GM19467 (cell line): ENCODE measurements around the gene MPDZ.

Source experiments
- ATAC-seq: cut with Tn5 transposase; IDR thresholded peaks from one replicate; pipeline ENCODE4 v1.9.1; 2021; ENCODE audit warnings: mild to moderate bottlenecking, moderate library complexity; ENCODE audit not compliant: unreplicated experiment

Gene MPDZ

DNA sequence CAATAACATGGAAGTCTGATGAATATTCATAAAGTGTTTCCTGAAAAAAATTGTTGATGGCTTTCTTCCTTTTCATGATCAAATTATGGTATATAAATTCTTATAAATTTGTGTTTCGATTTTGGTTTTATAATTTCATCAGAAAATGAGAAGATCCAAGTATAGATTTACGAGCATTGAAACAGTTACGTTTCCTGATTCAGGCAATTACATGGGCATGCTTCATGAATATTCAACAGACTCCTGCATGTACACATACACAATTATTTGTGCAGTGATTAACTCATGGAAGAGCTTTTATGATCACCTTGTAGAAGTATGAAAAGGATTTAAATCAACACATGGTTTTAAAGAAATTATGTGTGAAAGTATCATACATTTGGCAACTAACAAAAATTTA, 136.7 kb downstream of the MPDZ start:
- ATAC-seq: no peak

DNA sequence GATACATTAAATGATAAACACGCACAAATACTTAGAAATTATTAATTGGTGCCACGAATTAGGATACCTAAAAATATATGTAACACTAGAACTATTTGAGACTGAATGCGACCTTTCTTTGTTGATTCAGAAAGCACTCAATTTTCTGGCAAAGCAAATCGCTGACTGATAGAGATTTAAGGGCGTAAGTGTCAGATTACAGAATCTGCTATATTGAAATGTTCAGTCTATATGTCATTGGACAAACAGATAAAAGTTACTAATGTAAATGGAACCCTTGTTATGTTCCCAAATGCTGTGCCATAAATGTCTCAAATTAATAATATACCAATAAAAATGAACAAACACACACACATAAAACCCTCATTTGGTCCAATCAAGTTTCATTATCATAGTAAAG, 137.9 kb downstream of the MPDZ start:
- ATAC-seq: no peak

DNA sequence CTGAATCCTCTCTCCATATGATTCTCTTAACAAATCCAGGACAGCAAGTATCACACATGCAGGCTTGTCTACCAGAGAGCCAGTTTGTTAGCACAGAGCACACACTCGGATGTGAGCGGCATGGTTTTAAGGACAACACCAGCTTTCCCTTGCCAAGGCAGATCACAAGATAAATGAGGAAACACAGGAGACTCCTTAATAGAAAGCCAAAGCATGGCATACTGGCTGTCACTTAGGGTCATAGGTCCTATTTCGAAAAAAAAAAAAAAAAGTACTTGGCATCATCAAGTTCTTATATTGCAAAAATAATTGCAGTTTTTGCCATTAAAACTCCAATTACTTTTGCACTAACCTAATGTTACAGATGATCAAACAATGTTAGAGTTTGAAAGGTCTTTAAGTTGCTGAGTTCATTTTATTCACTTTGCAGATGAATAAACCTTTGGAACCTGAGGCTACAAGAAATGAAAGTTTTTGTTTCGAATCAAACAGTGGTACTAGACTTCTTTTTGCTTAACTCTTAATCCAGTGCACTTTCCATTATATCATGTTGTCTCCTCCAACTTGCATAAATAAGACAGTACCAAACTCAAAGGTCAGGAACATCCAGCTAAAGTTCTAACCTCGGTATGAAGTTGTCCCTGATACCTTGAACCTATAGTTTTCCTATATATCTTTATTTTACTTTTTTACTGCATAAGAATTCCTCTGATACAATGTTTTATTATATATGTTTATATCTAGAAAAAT, 138.5 kb downstream of the MPDZ start:
- no peak for ATAC-seq

DNA sequence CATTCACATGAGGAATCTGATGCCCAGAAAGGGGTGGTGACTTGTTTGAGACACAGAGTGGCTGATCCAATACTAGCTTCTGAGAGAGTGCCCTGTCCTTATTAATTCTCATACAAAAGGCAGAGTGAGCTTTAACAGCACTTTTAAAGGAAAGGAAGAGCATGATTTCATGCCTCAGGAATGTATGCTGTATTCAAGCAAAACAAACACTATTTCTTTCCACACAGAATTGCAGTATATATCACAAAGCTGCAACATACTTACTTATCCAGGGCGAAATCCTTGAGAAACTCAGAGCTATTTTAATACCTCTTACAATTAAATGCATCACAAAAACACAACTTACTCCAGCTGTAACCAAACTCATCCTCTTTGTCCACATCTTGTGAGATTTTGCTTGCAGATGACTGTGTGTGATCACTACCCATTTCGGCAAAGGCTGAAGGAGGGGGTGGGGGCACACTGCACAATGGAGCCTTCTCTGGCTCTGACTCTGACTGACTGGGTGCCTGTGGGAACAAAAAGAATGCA, 139.8 kb downstream of the MPDZ start:
- no peak for ATAC-seq

DNA sequence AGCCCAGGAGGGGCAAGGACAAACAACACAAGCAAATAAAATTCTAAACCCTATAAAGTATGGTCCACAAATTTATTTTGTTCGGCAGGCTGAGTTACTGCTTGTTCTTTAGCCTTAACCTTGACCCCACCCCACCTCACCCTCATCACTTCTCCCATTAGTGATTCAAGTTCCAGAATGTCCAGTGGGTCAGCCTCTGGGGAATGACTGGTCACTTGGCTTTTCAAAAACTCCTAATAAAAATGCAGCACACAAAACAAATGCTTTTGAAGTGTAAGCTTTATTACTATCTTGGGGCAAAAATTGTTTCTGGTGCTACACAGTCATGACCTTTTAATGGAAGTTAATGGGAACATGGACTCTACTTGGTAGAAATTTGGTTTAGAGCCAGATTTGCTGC, 142.1 kb downstream of the MPDZ start:
- no peak for ATAC-seq

DNA sequence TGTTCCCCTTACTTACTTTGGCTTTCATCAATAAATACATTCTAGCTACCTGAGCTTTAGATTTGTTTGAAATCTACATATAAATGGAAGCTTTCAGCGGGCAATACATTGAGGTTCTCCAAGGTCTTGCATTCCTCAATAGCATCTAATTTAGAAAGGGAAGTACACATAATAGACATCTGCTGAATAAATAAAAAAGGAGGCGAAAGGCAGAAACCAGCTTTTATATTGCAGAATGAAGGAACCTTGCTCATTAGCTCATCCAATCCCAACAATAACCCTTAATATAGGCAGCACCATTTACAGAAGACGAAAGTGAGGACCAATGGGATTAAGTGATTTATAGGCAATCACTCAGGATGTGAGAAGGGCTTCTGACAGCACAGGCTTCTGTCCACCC, 147.5 kb downstream of the MPDZ start:
- no peak for ATAC-seq

DNA sequence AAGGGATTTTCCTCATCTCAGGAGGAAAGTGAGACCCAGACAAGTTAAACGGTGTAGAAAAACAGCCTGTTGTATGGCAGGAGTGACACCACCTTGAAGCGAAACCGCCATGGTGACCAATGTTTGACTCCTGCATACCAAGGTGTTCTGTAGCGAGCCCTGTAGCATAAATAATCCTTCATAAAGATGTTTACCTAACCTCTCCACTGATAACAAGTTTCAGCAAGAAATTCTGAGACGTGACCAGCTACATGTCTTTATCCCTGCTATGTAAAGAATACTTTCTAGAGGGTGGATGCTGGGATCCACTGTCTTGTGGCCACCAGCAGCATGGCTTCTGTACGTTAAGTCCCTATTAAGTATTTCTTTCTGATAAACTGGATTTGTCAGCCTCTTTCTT, 148.1 kb downstream of the MPDZ start:
- no peak for ATAC-seq

DNA sequence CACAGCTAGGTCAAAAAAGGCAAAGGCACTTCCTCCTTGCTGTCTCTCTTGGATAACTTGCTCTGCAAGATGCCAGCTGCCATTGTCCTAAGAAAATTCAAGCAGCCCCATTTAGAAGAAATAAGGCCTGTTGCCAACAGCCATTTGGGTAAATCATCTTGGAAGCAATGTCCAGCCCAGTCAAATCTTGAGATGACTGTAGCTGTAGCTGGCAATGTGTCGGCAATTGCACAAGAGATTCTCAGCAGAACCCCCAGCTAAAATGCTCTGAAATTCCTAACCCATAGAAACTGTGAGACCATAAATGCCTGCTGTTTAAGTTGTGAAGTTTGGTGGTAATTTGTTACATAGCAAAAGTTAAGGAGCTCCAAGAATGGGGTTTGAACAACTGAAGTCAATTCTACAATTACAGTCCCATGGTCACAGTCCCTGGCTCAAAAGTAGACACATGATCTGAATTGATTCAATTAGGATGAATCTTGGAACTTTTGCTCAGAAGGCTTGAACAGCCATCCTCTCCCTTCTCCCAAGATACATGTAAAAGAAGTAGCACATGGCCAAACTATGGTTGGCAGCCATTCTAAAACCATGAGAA, 151.1 kb downstream of the MPDZ start:
- no peak for ATAC-seq

DNA sequence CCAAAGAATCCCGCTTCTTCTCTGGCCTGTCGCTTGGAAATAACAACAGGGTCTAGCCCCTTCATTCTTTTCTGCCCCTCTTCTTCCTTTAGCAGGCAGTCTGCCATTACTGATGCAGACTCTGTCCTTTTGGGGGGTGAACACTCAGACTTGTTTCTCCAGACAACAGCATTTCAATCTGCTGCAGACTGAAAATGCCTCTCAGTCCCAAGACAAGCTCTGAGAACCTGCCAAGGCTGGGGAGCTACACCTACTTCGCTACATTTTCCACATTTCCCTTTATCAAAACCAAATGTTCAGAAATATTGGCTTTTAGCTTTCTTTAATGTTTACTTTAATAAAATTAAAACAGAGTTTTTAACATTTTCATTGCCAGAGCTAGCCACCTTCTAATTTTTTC, 152.4 kb downstream of the MPDZ start:
- ATAC-seq: no peak

DNA sequence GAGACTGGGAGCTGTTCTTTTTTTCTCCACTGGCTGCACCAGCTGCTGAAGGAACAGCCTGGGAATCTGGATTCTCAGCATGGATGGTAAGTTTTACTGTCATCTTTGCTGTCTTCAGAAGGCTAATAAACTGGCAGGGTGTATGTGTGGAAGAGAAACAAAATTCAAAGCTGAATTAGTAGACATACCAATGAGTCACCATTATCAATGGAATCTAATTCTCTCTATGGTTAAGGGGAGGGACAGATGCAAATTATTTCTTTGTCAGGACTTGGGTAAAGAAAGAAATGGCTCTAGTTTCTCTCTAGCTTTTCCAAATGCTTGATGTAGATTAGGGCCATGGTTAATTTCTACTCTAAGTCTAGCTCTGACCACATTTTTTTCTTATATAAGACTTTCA, 154.2 kb downstream of the MPDZ start:
- no peak for ATAC-seq

DNA sequence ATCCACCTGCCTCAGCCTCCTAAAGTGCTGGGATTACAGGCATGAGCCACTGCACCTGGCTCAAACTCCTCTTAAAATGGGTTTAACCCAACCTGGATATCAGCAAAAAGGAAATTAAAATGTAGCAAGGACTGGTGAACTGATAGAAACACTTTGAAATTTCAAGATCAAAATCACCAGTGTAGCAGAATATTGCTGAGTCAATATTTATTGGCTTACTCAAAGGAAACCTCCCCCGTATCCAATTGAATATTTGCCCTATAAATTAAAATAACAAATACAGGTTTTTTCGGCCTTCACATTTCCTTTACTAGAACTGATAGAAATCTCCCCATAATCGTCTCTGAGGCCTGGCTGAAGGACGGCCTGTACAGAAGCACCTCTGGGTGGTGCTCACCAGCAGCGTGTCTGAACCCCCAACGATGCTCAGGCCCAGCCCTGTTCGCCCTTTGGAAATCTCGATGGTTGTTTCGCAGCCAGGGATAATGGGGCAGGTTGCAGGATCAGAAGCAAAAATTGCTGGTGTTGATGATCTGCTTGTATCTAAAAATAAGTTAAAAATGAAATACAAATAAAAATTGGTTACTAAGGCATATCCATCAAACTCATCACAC, 156.6 kb downstream of the MPDZ start:
- ATAC-seq: no peak

DNA sequence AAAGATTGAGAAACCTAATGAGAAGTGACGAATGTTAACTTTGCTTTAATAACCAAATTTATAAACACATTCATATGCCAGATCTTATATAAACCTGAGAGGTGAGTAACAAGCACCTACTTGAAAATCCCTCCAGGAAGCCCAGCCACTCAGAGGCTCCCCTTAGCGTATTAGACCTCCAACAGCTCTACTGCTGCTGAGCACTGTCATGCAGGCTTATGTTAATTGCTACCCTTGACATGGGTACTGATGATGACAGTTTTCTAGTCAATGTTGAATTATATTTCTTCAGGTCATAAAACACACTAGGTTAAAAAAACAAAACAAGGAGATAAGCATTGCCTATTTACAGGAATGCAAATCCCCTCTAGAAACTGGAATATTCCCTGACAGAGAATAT, 161.2 kb downstream of the MPDZ start:
- ATAC-seq: no peak

DNA sequence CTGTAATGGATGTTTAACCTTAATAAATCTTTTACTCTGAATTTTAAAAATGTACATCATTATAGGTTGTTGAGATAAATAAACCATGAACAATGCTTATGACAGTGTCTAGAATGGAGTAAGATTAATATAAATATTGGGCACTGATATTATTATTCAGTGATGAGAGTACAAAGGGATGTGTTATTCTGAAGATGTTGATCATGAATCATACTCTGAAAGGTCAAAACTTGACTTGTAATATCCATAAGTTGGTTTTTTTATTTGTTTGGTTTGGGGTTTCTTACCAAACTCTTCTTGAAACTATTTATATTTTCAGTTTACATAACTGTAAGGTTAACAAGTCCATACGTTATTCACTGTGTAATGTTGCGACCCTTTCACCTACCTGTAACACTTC, 163.2 kb downstream of the MPDZ start:
- no peak for ATAC-seq

DNA sequence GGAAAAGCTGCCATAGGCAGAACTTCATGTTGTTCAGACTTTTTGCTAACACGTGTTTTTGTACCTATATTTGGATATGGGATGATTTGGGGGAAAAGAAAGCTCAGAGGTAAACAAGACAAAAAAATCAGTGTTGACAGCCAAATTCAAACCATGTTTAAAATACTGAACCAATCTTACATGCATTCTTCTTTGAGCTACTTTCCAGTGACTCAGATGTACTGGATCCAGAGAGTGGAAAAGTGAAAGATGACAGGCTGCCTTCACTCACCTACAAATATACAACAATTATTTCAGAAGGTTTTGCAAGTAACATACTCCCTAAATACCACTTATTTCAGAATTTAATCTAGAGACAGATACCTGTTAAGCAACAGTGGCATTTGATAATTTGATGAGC, 165.7 kb downstream of the MPDZ start:
- ATAC-seq: no peak

DNA sequence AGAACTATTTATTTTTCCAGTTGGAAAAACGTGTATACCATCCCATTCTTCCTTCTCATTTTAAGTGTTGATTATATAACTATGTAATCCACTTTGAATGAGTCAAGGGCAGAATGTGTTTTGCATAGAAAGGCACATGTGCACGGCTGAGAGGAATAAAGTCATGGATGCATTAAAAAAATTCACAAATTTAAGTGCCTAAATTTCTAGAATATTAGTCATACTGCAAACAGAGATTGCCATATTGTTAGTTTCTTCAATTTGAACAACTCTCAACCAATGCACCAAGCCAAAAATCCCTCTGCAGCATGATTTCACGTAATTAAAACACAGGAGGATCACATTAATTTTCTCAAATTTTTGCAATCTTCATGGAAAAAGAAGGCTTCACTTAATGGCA, 166.3 kb downstream of the MPDZ start:
- no peak for ATAC-seq

DNA sequence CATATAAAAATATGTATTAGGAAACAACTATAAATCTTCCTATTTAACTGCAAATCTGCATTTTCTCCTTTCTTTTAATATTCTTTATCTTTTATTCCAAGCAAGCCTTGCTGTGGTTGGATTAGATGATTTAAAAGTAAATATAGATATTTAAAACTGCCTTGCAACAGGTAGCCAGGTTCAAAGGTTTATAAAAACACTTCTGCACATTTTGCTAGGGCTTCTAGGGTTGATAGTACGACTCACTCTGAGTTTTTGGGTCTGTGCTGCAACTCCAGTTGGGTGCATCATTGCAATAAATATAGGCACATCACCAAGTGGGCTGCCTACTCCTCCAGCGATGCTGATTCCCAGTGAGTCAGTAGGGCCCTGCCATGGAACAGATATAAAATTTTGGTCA, 167.7 kb downstream of the MPDZ start:
- ATAC-seq: no peak

DNA sequence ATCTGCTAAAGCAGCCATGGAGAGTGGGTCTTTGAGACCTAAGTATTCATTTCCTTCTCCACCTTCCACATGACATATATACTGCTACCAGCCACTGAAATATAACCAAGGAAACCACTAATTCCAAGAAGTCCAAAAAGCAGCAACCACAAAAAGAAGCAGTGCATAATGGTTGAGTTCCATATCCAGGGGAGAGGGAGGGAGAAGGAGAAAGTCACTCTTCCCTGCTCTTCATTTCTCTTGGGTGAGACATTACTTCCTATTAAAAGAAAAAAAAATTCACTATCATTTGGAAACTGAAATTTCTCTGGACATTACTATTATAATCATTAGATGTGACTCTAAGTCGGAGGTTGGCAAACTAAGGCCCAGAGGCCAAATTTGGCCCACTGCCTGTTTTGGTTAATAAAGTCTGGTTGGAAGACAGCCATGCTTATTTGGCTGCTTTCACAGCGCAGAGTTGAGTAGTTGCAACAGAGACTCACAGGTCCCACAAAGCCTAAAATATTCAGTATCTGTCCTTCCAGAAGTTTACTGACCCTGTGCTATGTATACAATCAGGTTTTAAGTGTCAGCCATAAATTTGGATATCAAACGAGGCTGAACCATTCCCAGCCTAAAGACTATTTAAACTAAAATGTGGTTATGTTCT, 168.6 kb downstream of the MPDZ start:
- no peak for ATAC-seq

DNA sequence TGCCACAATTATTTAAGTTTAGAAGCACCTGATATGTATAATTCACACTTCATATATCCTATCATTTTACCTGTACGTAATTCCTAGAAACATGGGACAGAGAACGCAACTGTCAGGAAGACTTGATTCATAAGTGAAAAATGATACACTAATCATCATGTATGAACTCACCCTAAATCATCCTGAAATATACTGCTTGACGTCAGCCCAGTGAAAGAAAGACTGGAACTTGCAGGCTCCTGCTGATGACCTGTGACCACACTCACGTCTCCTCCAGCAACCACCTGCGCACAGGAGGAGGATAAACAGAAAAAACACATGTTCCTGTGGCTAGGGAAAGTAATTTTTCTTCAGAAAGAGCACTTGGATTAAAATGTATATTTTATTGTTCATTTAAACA, 169.7 kb downstream of the MPDZ start:
- no peak for ATAC-seq

DNA sequence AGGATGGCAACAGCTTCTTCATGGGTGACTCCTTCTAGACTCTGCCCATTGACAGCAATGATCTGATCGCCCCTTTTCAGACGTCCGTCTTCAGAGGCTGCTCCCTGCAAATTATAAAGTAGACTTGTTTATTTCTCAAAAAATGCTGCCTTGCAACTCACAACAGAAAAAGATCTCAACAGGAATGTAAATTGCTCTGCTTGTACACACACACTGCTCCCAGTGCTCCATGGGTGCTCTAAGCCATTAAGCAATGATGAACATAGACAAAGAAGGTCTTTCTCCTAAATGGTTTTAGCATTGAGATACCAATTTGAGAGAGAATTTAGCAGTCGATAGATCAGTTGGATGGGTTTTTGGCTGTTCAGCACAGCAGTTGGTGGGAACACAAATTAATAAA, 172.5 kb downstream of the MPDZ start:
- ATAC-seq: no peak

DNA sequence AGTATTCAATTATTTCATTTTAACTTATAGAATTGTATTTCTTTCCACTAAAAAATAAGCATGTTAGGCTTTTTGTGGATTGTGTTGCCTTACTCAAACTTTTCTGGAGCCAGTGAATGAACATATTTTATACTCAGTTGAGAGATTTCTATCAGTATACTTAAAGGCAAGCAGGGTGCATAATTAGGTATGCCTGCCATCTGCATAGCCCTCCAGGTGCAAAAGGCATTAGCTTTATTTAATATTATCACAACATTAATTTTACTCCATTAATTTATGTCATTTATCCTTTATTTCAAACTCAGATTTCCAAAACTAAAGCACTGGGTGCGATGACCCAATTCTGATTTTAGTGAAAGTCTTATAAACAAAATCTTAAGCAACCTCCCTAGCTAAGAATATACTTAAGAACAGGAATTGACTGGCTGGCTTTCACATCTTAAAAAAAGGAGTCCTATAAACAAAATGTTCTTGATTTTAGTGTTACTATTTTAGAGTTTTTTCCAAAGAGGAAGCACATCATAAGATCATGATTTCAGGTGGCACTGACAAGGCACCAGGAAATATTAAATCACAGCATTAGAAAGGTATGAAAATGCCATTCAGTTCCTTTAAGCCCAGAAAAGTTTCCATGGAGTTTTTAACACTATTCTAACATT, 178.4 kb downstream of the MPDZ start:
- no peak for ATAC-seq

DNA sequence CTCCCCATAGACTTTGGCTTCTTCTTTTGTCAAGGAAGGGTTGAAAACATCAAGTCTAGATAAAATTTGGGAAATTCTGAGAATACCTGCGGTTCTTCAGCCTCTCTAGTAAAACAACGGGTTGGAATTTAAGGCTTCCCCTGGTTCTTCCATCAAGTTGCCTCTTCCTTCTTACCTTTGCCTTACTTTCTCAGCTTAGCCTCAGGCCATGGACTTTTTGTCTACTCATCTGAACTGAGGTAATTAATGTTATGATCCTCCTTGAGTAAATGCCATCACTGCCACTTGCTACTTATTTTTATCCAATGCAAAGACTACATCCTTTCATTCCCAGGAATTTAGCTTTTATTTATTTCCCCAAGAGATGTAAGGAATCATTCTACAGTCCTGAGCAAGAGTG, 184.4 kb downstream of the MPDZ start:
- ATAC-seq: no peak
